PC-9 (cell line): ENCODE data around the gene JADE2.

Source experiments
- EZH2 ChIP-seq: fragments of 200-600 bp; sonication (generic); IDR thresholded peaks from 2 replicates; pipeline ENCODE4 v1.8.0; 2017; ENCODE audit warnings: antibody characterized with exemption, low read depth
- TF ChIP-seq, protein P1 (sequence below): fragments of 200-600 bp; sonication (generic); conservative IDR thresholded peaks from 2 replicates; pipeline ENCODE4 v1.6.1; 2017; ENCODE audit warnings: mixed run types, antibody characterized with exemption, mild to moderate bottlenecking, moderate library complexity

- TF ChIP-seq EZH2 = no peak
- TF ChIP-seq, protein P1, sequence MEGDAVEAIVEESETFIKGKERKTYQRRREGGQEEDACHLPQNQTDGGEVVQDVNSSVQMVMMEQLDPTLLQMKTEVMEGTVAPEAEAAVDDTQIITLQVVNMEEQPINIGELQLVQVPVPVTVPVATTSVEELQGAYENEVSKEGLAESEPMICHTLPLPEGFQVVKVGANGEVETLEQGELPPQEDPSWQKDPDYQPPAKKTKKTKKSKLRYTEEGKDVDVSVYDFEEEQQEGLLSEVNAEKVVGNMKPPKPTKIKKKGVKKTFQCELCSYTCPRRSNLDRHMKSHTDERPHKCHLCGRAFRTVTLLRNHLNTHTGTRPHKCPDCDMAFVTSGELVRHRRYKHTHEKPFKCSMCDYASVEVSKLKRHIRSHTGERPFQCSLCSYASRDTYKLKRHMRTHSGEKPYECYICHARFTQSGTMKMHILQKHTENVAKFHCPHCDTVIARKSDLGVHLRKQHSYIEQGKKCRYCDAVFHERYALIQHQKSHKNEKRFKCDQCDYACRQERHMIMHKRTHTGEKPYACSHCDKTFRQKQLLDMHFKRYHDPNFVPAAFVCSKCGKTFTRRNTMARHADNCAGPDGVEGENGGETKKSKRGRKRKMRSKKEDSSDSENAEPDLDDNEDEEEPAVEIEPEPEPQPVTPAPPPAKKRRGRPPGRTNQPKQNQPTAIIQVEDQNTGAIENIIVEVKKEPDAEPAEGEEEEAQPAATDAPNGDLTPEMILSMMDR = no peak
Observed at GRCh38 chr5:134594336-134594735, 68.9 kb downstream of the JADE2 start.
